A549 (cell line): Measurements from ENCODE around the gene RIMBP3C.

ENCODE experiments used
- CTCF ChIP-seq: fragments of >200 bp; sonication (Bioruptor Twin); formaldehyde crosslinking; IDR thresholded peaks from 3 replicates; pipeline ENCODE4 v1.5.1; 2016
- ELK1 ChIP-seq: fragments of 150-350 bp; IDR thresholded peaks from 2 replicates; pipeline ENCODE4 v1.6.1; 2014; ENCODE audit warnings: low read depth, mild to moderate bottlenecking, low read length
- JUN ChIP-seq, 2 experiments: fragments of >200 bp; sonication (Bioruptor Twin); formaldehyde crosslinking; IDR thresholded peaks; 2 replicates in 1 of 2; 3 replicates in 1 of 2; pipeline ENCODE4 v1.6.1; 2016 to 2017
- KDM1A ChIP-seq: fragments of 200-600 bp; sonication (generic); IDR thresholded peaks from 2 replicates; pipeline ENCODE4 v1.6.1; 2016; ENCODE audit warnings: low read depth, mild to moderate bottlenecking
- POLR2A ChIP-seq: IDR thresholded peaks from 2 replicates; pipeline ENCODE4 v1.6.1; 2012; ENCODE audit warnings: mild to moderate bottlenecking, low read length
- RCOR1 ChIP-seq: fragments of 150-350 bp; IDR thresholded peaks from 2 replicates; pipeline ENCODE4 v1.6.1; 2014; ENCODE audit warnings: antibody characterized with exemption, low read length, low read depth
- TF ChIP-seq, protein P1 (sequence below): fragments of 200-600 bp; sonication (generic); IDR thresholded peaks from 2 replicates; pipeline ENCODE4 v1.6.1; 2016; ENCODE audit warnings: antibody characterized with exemption, mild to moderate bottlenecking, moderate library complexity

DNA sequence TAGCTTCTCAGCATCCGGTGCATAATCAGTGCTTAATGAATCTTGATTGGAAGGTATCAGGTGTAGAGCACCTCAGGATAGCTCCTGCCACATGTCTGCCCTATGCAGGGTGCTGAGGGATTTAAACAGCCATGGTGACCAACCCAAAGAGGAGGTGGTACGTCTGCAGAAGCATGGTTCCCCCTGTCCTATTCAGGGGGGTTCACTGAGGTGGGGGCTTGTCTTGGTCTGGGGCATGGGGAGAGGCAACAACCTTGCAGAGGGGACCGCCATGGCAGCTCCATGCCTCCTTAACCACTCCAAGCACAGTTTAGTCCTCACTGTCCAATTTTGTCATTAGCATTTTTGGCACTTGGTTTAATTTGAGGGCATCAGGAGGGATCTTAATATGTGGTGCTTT is 41.2 kb upstream of the RIMBP3C start:
- TF ChIP-seq KDM1A (no peak), CTCF (no peak), POLR2A (no peak), JUN (IDR thresholded peaks at IDR 0.05) (no peak), ELK1 (no peak), RCOR1 (no peak)
- TF ChIP-seq, protein P1, sequence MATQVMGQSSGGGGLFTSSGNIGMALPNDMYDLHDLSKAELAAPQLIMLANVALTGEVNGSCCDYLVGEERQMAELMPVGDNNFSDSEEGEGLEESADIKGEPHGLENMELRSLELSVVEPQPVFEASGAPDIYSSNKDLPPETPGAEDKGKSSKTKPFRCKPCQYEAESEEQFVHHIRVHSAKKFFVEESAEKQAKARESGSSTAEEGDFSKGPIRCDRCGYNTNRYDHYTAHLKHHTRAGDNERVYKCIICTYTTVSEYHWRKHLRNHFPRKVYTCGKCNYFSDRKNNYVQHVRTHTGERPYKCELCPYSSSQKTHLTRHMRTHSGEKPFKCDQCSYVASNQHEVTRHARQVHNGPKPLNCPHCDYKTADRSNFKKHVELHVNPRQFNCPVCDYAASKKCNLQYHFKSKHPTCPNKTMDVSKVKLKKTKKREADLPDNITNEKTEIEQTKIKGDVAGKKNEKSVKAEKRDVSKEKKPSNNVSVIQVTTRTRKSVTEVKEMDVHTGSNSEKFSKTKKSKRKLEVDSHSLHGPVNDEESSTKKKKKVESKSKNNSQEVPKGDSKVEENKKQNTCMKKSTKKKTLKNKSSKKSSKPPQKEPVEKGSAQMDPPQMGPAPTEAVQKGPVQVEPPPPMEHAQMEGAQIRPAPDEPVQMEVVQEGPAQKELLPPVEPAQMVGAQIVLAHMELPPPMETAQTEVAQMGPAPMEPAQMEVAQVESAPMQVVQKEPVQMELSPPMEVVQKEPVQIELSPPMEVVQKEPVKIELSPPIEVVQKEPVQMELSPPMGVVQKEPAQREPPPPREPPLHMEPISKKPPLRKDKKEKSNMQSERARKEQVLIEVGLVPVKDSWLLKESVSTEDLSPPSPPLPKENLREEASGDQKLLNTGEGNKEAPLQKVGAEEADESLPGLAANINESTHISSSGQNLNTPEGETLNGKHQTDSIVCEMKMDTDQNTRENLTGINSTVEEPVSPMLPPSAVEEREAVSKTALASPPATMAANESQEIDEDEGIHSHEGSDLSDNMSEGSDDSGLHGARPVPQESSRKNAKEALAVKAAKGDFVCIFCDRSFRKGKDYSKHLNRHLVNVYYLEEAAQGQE = no peak
